EH (cell line): ENCODE data around the gene LCTL.
A peak's percentile ranks its signal among the peaks of the same experiment; 100 is the strongest.
"Not testable (repeated sequence)": the region's sequence is repeated elsewhere in the genome, so short reads cannot be mapped to it uniquely, and the experiment has no call there.

Experiments used
- DNase-seq: peaks from one replicate; pipeline ENCODE4 v3.0.0-alpha.2; 2015; ENCODE audit warnings: low read depth

Gene LCTL

DNA sequence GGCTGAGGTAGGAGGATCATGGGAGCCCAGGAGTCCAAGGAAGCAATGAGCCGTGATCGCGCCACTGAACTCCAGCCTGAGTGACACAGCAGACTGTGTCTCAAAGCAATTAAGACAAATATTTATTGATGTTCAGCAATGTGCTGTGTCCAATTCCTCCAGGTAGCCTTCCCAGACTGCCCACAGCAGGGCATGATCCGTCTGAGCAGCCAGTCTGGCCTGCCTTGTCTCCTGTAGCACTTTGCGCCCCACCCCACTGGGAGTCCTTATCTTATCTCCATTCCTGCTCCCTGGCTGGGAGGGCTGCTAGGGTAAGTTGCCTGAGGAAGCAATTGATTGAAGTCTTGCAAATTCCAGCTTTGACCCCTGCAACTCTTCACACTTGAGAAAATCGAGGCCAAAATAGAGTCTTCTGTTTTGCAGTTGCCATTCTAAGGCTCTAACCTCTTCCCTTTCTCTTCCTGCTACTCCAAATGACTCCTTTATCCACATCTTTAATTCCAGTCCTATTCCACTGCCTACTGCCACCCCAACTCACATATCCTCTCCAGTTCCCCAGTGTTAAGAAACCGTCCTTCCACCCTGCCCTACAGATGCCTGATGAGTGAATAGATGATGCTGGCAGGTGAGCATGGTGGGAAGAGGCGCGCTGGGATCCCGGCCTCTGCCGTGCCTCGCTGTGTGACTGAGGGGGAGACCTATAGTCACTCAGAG, 26.9 kb upstream of the LCTL start:
- no peak for DNase-seq

DNA sequence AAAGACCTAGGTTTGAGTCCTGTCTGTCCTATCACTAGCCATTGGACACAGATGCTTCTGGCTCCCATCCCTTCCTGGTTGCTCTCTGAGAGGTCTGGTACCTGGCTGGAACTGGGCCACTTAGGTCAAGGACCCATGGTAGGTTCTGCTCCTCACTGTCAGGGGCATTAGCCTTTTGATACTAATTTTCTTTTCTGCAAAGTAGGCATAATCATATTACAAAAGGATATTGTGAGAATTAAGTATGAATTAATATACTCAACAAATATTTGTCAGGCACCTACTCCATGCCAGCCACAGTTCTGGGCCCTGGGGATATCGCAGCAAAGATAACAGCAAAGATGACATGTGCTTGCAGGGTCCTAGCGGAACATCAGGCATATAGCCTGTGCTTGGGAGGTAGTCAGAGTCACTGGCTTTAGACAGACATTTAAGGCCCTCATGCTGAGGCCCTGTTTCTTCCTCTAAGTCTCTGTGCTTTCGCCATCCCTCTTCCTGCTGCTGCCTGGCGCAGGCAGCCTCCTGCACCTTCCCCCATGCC, 25.6 kb upstream of the LCTL start:
- no peak for DNase-seq

DNA sequence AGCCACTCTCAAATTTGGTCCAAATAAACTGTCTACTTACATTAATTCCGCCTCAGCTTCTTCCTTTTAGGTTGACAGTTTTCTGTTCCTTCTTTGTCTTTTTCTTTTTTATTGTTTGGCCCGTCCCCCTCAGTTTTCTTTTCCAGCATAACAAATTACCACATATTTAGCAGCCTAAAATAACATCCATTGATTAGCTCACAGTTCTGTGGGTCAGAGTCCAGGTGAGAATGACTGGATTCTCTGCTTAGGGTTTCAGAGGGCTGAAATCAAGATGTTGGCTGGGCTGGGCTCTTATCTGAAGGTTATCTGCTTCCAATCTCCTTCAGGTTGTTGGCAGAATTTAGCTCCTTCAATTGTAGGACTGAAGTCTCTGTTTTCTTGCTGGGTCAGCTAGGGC, 24.6 kb upstream of the LCTL start:
- DNase-seq: no peak

DNA sequence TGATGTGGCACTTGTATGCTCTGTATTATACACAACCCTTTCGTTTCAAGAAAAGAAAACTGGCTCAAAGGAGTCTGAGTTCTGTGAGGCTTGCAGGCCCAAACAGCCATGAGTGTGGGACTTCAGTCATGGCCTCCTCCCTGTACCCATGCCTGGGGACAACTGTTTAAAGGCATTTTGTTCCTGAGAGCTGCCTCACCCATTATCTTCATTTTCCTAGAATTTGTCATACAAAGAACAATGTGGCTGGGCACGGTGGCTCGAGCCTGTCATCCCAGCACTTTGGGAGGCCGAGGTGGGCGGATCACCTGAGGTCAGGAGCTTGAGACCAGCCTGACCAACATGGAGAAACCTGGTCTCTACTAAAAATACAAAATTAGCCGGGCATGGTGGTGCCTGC, 23.6 kb upstream of the LCTL start:
- DNase-seq: not testable (repeated sequence)

DNA sequence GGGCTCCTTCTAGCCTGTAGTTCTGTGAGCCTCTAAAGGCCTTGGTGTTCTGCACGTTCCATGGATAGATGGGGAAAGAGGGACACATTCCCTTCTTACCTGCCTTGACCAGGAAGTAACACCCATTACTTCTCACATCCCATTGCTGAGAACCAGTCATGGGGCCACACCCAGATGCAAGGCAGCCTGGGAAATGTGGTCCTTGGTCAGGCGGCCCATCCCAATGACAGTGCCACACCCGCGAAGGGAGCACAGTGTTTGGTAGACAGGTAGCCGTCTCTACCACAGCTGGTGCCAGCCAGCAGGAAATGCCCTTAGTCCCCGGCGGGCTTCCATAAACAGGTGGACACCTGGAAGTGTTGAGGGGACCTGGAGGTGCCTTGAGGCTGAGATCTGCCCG, 23.2 kb upstream of the LCTL start:
- DNase-seq: no peak

DNA sequence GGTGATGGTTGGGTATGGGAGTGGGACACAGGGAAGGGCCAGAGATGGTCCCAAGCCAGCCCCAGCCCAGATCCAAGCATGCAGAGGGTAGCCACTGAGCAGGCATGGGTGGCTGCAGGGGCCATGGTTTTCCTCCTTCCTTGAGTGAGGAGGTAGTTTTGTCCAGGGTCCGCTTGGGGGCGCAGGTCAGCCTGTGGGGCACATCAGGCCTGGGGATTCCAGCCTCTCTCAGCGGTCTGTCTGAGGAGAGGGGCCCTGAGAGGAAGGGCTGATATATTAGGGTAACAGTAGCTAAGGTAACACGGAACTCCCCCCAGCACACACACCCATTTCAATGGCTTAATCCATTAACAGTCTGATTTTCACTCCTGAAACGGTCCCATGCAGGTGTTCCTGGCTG, 22.7 kb upstream of the LCTL start:
- no peak for DNase-seq

DNA sequence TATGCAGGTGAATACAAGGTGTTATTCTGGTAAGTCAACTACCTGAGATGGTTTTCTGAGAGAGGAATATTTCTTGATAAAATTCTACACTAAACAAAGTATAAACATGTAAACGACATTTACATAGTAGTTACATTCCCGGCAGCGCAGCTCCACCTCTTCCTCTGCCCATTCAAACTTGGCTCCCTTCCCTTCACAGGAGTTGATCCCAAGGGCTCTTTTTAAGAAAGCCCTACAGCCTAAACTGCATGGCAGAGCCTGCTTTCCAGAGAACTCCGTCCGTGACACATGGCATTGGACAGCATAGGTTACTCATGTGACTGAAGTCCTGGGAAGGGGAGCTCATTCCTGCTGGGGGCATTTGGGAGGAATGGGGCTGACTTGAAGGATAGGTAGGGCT, 22.0 kb upstream of the LCTL start:
- DNase-seq: peak; percentile 16

DNA sequence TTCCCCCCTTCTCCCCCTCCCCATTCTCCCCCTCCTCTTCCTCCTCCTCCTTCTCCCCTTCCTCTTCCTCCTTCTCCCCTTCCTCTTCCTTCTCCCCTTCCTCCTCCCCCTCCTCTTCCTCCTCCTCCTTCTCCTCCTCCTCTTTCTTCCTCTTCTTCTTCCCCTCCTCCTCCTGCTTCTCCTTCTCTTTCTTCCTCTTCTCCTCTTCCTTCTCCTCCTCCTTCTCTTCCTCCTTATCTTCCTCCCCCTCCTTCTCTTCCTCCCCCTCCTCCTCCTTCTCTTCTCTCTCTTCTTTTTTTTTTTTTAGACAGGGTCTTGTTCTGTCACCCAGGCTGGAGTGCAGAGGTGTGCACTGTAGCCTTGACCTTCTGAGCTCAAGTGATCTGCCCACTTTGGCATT, 21.2 kb upstream of the LCTL start:
- no peak for DNase-seq

DNA sequence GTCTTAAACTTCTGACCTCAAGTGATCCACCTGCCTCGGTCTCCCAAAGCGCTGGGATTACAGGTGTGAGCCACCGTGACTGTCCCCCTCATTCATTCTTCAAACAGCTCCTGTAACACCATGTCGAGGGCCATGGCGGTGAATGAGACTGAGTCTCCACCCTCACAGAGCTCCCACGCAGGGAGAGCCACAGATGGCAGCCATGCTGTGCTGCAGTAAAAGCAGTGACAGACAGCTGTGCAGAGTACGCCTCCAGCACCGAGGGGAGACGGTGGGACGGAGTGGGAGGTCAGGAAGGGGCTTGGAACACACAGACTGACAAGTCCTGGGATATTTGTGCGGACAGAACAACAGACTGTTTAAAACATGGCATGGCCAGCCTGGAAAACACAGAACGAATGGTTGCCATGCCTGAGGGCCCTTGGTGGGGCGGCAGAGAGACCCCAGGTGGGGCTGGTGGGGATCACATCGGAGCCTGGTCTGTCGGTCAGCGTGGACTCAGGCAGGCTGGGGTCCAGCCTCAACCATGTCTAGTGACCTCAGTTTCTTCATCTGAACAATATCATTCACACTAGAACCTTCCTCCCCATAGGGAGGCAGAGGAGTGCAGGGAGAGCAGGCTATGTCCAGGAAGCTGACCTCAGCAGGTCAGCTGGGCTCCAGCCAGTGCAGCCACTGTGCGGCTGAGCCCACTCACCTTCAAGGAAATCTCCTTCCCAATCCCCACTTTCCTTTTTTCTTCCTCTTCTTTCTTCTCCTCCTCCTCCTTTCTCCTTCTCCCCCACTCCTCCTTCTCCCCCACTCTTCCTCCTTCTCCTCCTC, 20.6 kb upstream of the LCTL start:
- DNase-seq: no peak

DNA sequence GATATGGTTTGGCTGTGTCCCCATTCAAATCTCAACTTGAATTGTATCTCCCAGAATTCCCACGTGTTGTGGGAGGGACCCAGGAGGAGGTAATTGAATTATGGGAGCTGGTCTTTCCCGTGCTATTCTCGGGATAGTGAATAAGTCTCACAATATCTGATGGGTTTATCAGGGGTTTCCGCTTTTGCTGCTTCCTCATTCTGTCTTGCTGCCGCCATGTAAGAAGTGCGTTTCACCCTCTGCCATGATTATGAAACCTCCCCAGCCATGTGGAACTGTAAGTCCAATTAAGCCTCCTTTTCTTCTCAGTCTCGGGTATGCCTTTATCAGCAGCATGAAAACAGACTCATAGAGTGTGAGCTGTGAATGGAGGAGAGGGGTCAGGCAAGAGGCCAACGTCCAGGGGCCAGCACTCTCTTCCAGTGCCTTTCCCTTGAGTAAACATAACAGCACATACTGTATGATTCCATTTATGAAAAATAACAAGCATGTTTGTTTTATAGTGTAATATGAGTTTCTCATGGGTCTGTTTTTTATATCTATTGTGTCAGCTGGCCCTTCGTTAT, 16.3 kb upstream of the LCTL start:
- DNase-seq: no peak

DNA sequence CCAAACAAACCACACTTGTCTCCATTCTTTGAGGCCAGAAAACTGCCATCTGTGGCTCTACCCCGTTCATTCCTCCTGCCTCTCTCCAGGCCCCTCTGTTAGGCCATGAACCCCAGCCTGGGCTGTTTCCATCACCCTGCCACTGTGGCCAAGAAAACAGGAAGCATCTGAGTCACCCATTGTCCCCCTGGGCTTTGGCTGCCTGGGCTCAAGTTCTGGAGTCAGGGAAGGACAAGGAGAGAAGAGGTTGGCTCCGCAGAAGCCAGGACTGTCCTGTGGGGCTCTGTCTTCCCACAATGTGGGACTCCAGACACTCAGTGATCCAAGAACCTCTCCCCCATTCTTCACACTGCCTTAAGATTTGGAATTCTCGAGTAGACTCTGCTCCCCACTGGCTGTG, 14.8 kb upstream of the LCTL start:
- peak; percentile 58 for DNase-seq

DNA sequence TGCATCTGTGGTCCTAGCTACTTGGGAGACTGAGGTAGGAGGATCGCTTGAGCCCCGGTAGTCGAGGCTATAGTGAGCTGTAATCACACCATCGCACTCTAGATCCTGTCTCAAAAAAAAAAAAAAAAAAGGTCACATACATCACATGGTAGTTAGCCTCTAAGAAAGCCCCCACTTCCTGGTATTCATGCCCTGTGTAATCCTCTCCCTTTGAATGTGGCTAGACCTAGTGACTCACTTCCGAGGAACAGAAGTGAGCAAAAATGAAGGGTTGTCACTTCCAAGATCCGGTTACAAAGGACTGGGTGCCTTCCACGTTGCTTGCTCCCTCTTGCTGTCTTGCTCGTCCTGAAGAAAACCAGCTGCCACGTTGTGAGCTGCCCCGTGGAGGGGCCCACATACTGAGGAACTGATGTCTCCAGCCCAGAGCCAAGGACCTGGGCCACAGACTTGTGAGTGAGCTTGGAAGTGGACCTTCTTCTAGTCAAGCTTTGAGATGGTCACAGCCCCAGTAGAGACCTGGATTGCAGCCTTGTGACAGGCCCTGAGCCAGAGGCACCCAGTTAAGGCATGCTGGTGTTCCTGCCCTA, 12.6 kb upstream of the LCTL start:
- peak; percentile 59 for DNase-seq

DNA sequence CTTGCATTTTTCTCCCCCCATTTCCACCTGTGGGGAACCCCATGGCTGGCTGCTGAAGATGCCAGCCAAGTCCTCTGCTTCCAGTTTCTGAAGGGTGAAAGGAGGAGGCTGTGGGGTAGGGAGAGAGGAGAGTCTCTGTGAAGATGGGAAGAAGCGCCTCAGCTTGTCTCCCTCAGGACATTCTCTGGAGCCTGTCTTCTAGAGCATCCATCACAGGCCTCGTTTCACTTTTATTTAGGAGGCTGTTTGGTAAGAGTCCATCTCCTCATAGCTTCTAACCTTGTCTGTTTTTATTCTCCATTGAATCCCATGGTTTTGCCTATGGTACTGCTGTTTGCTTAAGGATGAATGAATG, 8.8 kb upstream of the LCTL start:
- no peak for DNase-seq

DNA sequence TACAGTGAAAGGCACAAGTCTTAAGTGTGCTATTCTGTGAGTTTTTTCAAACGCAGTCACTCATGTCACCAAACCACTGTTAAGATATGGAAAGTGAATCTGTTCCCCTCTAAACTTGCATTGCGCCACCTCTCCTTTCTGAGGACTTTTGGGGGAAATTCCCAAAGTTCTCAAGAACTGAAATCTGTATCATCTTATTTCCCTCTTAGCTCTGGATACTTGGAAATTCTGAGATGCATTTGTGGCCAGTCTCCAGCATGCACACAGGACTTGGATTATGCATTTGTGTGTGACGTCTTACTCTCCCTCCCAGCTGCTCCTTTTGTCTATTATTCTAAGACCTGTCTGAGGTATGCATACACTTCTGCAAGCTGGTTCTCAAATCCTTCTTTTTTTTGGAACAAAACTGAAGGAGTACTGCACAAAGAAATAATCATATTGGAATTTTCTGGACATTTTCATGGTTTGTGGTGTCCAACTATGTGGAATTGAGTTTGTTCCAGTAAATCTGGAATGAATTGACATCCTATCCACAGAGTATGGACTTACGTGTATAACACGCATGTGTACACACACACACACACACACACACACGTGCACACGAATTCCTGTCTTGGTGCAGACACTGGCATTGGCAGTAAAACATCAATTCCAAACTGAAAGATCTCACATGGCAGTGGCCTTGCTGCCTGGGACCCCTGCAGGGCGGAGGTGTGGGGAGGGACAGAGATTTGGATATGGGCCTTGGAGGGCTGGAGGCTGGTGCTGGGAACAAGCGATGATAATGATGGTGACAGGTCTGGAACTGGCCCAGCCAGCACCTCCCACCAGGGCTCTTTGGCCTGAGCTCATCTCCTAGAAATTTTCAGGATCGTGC, 8.2 kb upstream of the LCTL start:
- peak; percentile 79 for DNase-seq

DNA sequence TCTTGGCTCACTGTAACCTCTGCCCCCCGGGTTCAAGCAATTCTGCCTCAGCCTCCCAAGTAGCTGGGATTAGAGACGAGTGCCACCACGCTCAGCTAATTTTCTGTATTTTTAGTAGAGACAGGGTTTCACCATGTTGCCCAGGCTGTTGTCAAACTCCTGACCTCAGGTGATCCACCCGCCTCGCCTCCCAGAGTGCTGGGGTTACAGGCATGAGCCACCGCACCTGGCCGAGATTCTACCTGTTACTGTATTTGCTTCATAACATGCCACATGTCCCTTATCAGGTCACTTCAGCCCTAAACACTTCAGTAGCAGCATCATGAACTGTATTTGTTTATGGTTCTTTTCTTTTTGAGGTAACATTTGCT, 7.5 kb upstream of the LCTL start:
- DNase-seq: no peak

DNA sequence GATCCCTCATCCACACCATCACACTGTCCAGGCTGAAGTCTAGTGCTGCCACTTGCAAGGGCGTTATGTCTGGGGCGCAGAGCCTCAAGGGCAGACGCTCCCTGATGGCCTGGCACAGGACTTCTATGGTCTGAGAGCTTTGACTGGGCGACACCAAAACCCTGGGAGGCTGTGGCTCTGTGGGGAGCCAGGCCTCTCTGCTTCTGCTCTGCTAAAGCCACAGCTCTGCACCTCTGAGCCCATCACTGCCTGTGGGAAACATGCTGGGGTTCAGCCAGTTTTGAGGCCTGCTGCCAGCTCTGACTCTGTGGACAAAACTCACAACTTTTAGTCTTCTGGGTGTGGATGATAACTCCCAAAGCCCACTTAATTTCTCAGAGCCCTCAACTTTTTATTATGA, 6.3 kb upstream of the LCTL start:
- no peak for DNase-seq

DNA sequence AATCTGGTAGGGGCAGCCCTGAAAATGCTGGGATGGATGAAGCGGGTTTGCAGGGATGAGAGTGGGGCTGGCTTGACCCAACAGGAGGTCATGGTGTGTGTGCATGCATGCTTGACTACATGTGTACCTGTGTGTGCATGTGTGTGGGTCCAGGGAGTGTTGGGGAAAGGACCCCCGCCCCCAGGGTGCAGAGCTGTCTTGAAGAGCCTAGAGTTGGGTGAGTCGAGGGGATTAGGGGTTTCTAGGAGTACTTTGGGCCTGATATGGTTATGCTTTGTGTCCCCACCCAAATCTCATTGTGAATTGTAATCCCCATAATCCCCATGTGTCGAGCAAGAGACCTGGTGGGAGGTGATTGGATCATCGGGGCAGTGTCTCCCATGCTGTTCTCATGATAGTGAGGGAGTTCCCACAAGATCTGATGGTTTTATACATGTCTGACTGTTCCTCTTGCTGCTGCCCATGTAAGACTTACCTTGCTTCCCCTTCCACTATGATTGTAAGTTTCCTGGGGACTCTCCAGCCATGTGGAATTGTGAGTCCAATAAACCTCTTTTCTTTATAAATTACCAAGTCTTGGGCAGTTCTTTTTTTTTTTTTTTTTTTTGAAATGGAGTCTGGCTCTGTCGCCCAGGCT, 5.2 kb upstream of the LCTL start:
- DNase-seq: no peak

DNA sequence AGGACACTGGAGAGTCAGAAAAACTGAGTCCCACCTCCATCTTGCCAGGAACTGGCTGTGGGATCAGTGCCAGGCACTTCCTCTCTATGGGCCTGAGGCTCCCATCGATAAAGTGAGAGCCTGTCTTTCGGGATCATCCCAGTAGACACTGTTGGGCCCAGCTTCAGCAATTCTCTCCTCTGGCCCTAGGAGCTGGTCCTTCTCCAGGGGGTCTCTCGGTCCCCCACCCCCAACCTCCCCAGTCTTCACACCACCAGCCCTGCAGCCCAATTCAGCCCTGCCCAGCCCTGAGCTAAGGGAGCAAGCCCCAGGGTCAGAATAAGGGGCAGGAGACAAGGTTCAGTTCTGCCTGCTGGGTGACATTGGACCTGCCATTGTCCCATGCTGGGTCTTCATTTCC, 4.5 kb upstream of the LCTL start:
- no peak for DNase-seq

DNA sequence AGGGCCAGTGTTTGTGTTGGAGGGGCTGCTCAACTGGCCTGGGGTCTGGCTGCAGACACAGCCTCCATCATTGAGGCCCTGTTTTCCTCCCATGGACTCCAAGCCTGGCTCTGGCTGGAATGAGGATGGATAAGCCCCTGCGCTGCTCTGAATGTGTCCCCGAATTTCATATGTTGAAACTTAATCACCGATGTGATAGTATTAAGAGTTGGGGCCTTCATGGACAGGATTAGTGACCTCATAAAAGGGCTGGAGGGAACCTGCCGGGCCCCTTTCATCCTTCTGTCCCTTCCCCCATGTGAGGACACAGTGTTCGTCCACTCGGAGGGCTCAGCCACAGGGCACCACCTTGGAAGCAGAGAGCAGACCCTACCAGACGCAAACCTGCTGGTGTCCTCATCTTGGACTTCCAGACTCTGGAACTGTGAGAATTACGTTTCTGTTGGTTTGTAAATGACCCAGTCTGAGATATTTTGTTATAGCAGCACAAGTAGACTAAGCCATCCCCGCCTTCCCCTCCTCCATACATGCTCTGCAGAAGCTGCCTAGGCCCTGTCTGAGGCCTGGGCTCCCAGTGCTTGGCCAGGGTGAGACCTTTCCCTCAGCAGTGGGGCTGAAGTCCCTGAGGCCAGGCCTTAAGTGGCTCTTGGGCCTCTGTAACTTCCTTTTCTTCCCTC, 3.8 kb upstream of the LCTL start:
- no peak for DNase-seq

DNA sequence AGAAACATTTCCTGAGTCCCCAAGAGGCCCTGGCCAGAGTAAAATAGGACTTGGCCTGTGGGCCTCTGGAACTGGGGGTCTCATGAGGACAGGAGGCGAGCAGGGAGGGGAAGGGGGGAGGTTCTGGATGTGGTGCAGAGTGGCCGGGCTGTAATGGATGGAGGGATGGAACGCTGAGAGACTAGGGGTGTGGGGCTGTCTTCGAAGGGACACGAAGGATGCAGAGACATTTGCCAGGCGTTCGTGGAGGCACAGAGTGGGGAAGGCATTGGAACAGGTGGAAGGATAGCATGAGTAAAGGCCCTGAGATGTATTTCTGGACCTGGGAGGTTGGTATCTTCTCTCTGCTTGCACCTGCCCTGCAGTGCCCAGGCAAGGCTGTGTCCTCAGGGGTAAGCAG, 2.1 kb upstream of the LCTL start:
- no peak for DNase-seq
